Measurements from ENCODE around the gene UNC5C. TPM values are rescaled to one million over a fixed set of nuclear protein-coding genes. Genes with fewer than 3 reads are reported as not detected.

The UNC5C gene
- total RNA-seq, 3 donors from 2014 or later: 6.2 to 20.9 (median 6.2) TPM

GRCh38 chr4:95590615-95591014, 41.8 kb upstream of the UNC5C start:
- Histone ChIP-seq H3K4me3 (no peak overlapping the region), H3K4me1 (no peaks in the 10 kb centered on the region), H3K9me3 (no peaks in the 10 kb centered on the region), H3K27me3 (no peaks in the 10 kb centered on the region), H3K36me3 (no peaks in the 10 kb centered on the region), H3K27ac (no peak overlapping the region)
- TF ChIP-seq, protein P1, sequence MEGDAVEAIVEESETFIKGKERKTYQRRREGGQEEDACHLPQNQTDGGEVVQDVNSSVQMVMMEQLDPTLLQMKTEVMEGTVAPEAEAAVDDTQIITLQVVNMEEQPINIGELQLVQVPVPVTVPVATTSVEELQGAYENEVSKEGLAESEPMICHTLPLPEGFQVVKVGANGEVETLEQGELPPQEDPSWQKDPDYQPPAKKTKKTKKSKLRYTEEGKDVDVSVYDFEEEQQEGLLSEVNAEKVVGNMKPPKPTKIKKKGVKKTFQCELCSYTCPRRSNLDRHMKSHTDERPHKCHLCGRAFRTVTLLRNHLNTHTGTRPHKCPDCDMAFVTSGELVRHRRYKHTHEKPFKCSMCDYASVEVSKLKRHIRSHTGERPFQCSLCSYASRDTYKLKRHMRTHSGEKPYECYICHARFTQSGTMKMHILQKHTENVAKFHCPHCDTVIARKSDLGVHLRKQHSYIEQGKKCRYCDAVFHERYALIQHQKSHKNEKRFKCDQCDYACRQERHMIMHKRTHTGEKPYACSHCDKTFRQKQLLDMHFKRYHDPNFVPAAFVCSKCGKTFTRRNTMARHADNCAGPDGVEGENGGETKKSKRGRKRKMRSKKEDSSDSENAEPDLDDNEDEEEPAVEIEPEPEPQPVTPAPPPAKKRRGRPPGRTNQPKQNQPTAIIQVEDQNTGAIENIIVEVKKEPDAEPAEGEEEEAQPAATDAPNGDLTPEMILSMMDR (IDR thresholded peaks at IDR 0.05): no peak
- TF ChIP-seq POLR2AphosphoS5 (IDR thresholded peaks at IDR 0.05): no peak
- no peak for TF ChIP-seq POLR2A (IDR thresholded peaks at IDR 0.05)
- no peak for DNase-seq (ENCODE audit: low spot score in 2 of 2)
- intact Hi-C loops (cut with DNase I; ENCODE audit: low total_unique reads): no loop called here

DNA sequence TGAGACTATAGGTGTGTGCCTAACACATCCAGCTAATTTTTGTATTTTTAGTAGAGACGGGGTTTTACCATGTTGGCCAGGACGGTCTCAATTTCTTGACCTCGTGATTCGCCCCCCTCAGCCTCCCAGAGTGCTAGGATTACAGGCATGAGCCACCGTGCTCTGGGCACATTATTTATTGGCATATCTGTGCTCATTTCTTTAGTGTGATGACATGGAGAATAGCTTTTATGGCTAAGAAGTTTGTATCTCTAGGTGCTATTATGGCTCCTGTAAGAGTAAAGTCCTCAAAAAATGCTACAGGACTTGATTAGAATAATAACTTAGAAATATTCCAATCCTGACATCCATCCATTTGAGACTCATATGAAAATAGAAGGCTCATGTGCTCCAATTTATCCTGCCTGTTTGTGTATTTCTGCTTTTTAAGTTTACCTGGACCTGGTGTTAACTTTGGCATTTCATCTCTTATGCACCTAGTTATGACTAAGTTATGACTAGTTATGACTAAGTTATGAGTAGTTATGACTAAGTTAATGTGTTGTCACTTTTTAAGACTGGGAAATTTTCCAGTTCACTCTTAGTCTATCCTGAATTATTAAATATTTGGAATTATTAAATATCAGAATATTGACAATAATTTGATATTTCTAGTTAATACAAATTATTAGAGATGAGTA, 36.4 kb upstream of the UNC5C start:
- DNase-seq (ENCODE audit: low spot score in 2 of 2): no peak
- Histone ChIP-seq H3K27ac (no peak overlapping the region), H3K4me3 (no peak overlapping the region), H3K4me1 (no peaks in the 10 kb centered on the region), H3K9me3 (peaks cover 0 to 2% of the 10 kb centered on the region in 2 donors), H3K36me3 (no peaks in the 10 kb centered on the region), H3K27me3 (no peaks in the 10 kb centered on the region)
- intact Hi-C loops (cut with DNase I; ENCODE audit: low total_unique reads): no loop called here
- no peak for TF ChIP-seq POLR2AphosphoS5 (IDR thresholded peaks at IDR 0.05)
- no peak for TF ChIP-seq POLR2A (IDR thresholded peaks at IDR 0.05)
- TF ChIP-seq, protein P1 (IDR thresholded peaks at IDR 0.05): no peak

DNA sequence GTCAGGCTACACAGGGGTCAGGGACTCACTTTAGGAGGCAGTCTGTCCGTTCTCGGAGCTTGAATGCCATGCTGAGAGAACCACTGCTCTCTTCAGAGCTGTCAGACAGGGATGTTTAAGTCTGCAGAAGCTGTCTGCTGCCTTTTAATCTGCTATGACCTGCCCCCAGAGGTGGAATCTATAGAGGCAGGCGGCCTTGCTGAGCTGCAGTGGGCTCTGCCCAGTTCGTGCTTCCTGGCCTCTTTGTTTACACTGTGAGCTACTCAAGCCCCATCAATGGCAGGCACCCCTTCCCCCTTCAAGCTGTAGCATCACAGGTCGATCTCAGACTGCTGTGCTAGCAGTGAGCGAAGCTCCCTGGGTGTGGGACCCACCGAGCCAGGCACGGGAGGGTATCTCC, 31.5 kb upstream of the UNC5C start:
- no peak for DNase-seq (ENCODE audit: low spot score in 2 of 2)
- no peaks in the 10 kb centered on the region for H3K36me3 ChIP-seq
- intact Hi-C loops (cut with DNase I; ENCODE audit: low total_unique reads): no loop called here
- H3K4me3 ChIP-seq: no peak overlapping the region
- H3K27me3 ChIP-seq: no peaks in the 10 kb centered on the region
- H3K4me1 ChIP-seq: no peaks in the 10 kb centered on the region
- no peak overlapping the region for H3K27ac ChIP-seq
- H3K9me3 ChIP-seq: peaks cover 14 to 21% of the 10 kb centered on the region in 2 donors
- TF ChIP-seq POLR2A (IDR thresholded peaks at IDR 0.05) (no peak), POLR2AphosphoS5 (IDR thresholded peaks at IDR 0.05) (no peak)
- TF ChIP-seq, protein P1 (IDR thresholded peaks at IDR 0.05): no peak

DNA sequence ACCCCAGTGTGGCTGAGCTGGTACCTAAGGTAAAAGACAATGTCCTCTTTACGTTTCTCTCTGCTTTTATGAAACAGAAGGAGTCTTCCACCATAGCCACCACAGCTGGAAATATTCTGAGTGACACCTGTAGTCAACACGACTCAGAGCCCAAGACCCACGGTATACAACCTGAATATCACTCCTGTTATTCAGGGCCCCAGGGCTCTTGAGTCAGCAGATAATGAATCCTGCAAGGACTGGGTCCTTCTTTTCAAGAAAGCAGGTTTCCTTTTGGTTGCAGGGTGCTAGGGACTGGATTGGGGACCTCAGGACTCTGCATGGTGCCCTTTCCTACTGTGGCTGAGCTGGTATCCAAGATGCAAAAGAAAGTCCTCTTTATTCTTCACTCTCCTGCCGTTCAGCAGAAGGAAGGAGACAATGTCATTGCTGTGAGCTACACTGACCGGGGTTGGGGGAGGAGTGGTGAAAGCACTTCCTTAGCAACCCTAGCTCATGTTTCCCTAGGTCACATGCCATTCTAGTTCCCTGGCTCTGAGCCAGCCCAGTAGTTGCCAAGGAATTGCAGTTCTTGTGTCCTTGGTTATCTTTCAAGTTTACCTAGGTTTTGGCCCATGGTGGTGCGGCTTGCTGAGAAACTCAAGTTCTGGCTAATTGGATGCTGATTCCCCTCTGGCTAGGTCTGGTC, 23.7 kb upstream of the UNC5C start:
- TF ChIP-seq POLR2AphosphoS5 (IDR thresholded peaks at IDR 0.05) (peak in 1 of 3 donors; percentile 14), POLR2A (IDR thresholded peaks at IDR 0.05) (no peak)
- TF ChIP-seq, protein P1 (IDR thresholded peaks at IDR 0.05): no peak
- Histone ChIP-seq H3K27me3 (no peaks in the 10 kb centered on the region), H3K9me3 (peaks cover 10 to 11% of the 10 kb centered on the region in 2 donors), H3K4me3 (no peak overlapping the region), H3K4me1 (no peaks in the 10 kb centered on the region), H3K27ac (peak overlapping the region in 1 of 2 donors; percentile 32), H3K36me3 (no peaks in the 10 kb centered on the region)
- DNase-seq (ENCODE audit: low spot score in 2 of 2): peak; percentile 60 to 74
- intact Hi-C loops (cut with DNase I; ENCODE audit: low total_unique reads): no loop called here

GRCh38 chr4:95571577-95571976, 22.8 kb upstream of the UNC5C start:
- TF ChIP-seq POLR2A (IDR thresholded peaks at IDR 0.05) (no peak), POLR2AphosphoS5 (IDR thresholded peaks at IDR 0.05) (no peak)
- TF ChIP-seq, protein P1 (IDR thresholded peaks at IDR 0.05): no peak
- intact Hi-C loops (cut with DNase I; ENCODE audit: low total_unique reads): no loop called here

More at GRCh38 chr4:95571577-95571976, 22.8 kb upstream of the UNC5C start:
- H3K4me1 ChIP-seq: no peaks in the 10 kb centered on the region
- H3K36me3 ChIP-seq: no peaks in the 10 kb centered on the region
- no peaks in the 10 kb centered on the region for H3K27me3 ChIP-seq
- no peak overlapping the region for H3K4me3 ChIP-seq
- no peak overlapping the region for H3K27ac ChIP-seq
- DNase-seq (ENCODE audit: low spot score in 2 of 2): no peak
- H3K9me3 ChIP-seq: peaks cover 10 to 11% of the 10 kb centered on the region in 2 donors

All from breast epithelium (tissue), 4 donors.